H1 (cell line): ENCODE measurements around the gene CFAP44. TPM values are rescaled to one million over a fixed set of nuclear protein-coding genes. Genes with fewer than 3 reads are reported as not detected.

Experiments used
- CTCF ChIA-PET: fragments of 300-600 bp; sonication (Branson Sonifier 250); formaldehyde crosslinking; loops from one replicate; lab custom pipeline; 2021; ENCODE audit not compliant: partially characterized antibody; lab: Charles Lee
- POLR2A ChIA-PET: fragments of 300-600 bp; sonication (Branson Sonifier 250); formaldehyde crosslinking; loops from one replicate; lab custom pipeline; 2021; ENCODE audit warnings: inconsistent platforms; ENCODE audit not compliant: partially characterized antibody; lab: Charles Lee
- DNase-seq, 2 experiments: peaks; one replicate each; pipeline versions ENCODE4 v3.0.0 to v3.0.0-alpha.2; 2010 to 2022; ENCODE audit warnings: low spot score in 2 of 2, low read depth in 1 of 2, mixed read lengths in 1 of 2
- FAIRE-seq: peaks from 2 replicates; lab custom pipeline; 2011; peaks lifted over from hg19 to GRCh38; lab: Jason Lieb, UNC
- H2AFZ ChIP-seq: 2 replicates; pipeline ENCODE4 v1.8.1; 2012; ENCODE audit warnings: low read length, inconsistent platforms
- H2AK5ac ChIP-seq: 2 replicates; pipeline ENCODE4 v1.6.1; 2013; ENCODE audit warnings: low read depth, low read length
- H2BK120ac ChIP-seq: replicated peaks from 2 replicates; pipeline ENCODE3; 2013; ENCODE audit warnings: low read depth, low read length, inconsistent platforms
- H2BK12ac ChIP-seq: 2 replicates; pipeline ENCODE4 v1.6.1; 2013; ENCODE audit warnings: low read depth, low read length
- H2BK15ac ChIP-seq: 2 replicates; pipeline ENCODE4 v1.6.1; 2013; ENCODE audit warnings: low read length
- H2BK20ac ChIP-seq: 2 replicates; pipeline ENCODE4 v1.6.1; 2013; ENCODE audit warnings: low read length
- H2BK5ac ChIP-seq: 2 replicates; pipeline ENCODE4 v1.6.1; 2013; ENCODE audit warnings: low read depth, low read length
- H3K14ac ChIP-seq: 2 replicates; pipeline ENCODE4 v1.6.1; 2013; ENCODE audit warnings: inconsistent platforms; ENCODE audit not compliant: insufficient read length
- H3K18ac ChIP-seq: 2 replicates; pipeline ENCODE4 v1.6.1; 2013; ENCODE audit warnings: low read length; ENCODE audit errors: extremely low read depth
- H3K23ac ChIP-seq: 2 replicates; pipeline ENCODE4 v1.6.1; 2013; ENCODE audit warnings: inconsistent platforms; ENCODE audit not compliant: insufficient read length
- H3K23me2 ChIP-seq: 2 replicates; pipeline ENCODE4 v1.6.1; 2013; ENCODE audit warnings: low read depth, low read length
- H3K27ac ChIP-seq: 2 replicates; pipeline ENCODE4 v1.6.1; 2011; ENCODE audit warnings: low read depth, low read length, inconsistent platforms
- H3K27me3 ChIP-seq, 4 experiments: replicated peaks in 1 of 4; 1 replicate in 1 of 4; 2 replicates in 3 of 4; pipeline versions ENCODE4 v1.6.1 to v1.8.1; 2011 to 2013; ENCODE audit warnings: low read length in 3 of 4, mild to moderate bottlenecking in 3 of 4, inconsistent platforms in 2 of 4, mixed read lengths in 2 of 4, moderate library complexity in 1 of 4; ENCODE audit not compliant: control insufficient read depth in 3 of 4, insufficient read depth in 3 of 4; ENCODE audit errors: extremely low read depth in 1 of 4
- H3K36me3 ChIP-seq, 4 experiments: 2 replicates each; pipeline versions ENCODE4 v1.6.1 to v1.8.1; 2011 to 2013; ENCODE audit warnings: mild to moderate bottlenecking in 4 of 4, low read length in 3 of 4, moderate library complexity in 2 of 4, control low read depth in 1 of 4, inconsistent platforms in 1 of 4; ENCODE audit not compliant: insufficient read depth in 4 of 4, control insufficient read depth in 2 of 4
- H3K4ac ChIP-seq: replicated peaks from 2 replicates; pipeline ENCODE3; 2013; ENCODE audit warnings: low read length, low read depth, mixed read lengths, inconsistent platforms; ENCODE audit not compliant: insufficient read length
- H3K4me1 ChIP-seq, 4 experiments: replicated peaks in 1 of 4; 1 replicate in 1 of 4; 2 replicates in 3 of 4; pipeline versions ENCODE4 v1.6.1 to v1.8.1; 2011 to 2013; ENCODE audit warnings: low read length in 3 of 4, inconsistent platforms in 2 of 4, mixed read lengths in 1 of 4; ENCODE audit not compliant: insufficient read depth in 4 of 4, control insufficient read depth in 3 of 4
- H3K4me2 ChIP-seq, 2 experiments: 2 replicates each; pipeline versions ENCODE4 v1.6.1 to v1.8.1; 2011 to 2013; ENCODE audit warnings: low read depth in 2 of 2, low read length in 2 of 2, control low read depth in 1 of 2, inconsistent platforms in 1 of 2, mild to moderate bottlenecking in 1 of 2; ENCODE audit not compliant: insufficient read depth in 1 of 2
- H3K4me3 ChIP-seq, 4 experiments: fragments of 200-600, 300-600 bp in 1 of 4; sonication (generic), shearing (Covaris generic), sonication (Bioruptor Twin) in 1 of 4; 2 replicates each; pipeline versions ENCODE4 v1.5.1 to v1.8.1; 2011 to 2016; ENCODE audit warnings: low read length in 4 of 4, low read depth in 3 of 4, control low read depth in 2 of 4, inconsistent platforms in 2 of 4, mild to moderate bottlenecking in 2 of 4, mixed read lengths in 1 of 4, moderate library complexity in 1 of 4; ENCODE audit not compliant: insufficient read depth in 2 of 4; ENCODE audit errors: extremely low read depth in 1 of 4
- H3K56ac ChIP-seq: replicated peaks from 2 replicates; pipeline ENCODE3; 2013; ENCODE audit warnings: low read depth, mild to moderate bottlenecking, mixed read lengths, low read length, inconsistent platforms; ENCODE audit not compliant: insufficient read length
- H3K79me1 ChIP-seq: 2 replicates; pipeline ENCODE4 v1.6.1; 2013; ENCODE audit warnings: low read depth, low read length, control low read depth
- H3K79me2 ChIP-seq, 2 experiments: 2 replicates each; pipeline versions ENCODE4 v1.6.1 to v1.8.1; 2012 to 2013; ENCODE audit warnings: low read length in 2 of 2, mild to moderate bottlenecking in 2 of 2, inconsistent platforms in 1 of 2; ENCODE audit not compliant: insufficient read depth in 2 of 2, control insufficient read depth in 1 of 2
- H3K9ac ChIP-seq, 4 experiments: replicated peaks in 1 of 4; 1 replicate in 1 of 4; 2 replicates in 3 of 4; pipeline versions ENCODE4 v1.6.1 to v1.8.1; 2011 to 2013; ENCODE audit warnings: low read depth in 3 of 4, low read length in 3 of 4, control low read depth in 2 of 4, mild to moderate bottlenecking in 2 of 4, moderate library complexity in 2 of 4, inconsistent platforms in 1 of 4; ENCODE audit errors: extremely low read depth in 1 of 4
- H3K9me3 ChIP-seq, 2 experiments: 2 replicates each; pipeline versions ENCODE4 v1.6.1 to v1.8.1; 2012 to 2013; ENCODE audit warnings: mild to moderate bottlenecking in 2 of 2, moderate library complexity in 2 of 2, control low read depth in 1 of 2, inconsistent platforms in 1 of 2, low read depth in 1 of 2, low read length in 1 of 2, mixed read lengths in 1 of 2; ENCODE audit not compliant: insufficient read depth in 2 of 2
- H4K20me1 ChIP-seq, 2 experiments: replicated peaks in 1 of 2; 2 replicates each; pipeline versions ENCODE3 to v1.8.1; 2011 to 2013; ENCODE audit warnings: inconsistent platforms in 2 of 2, low read length in 2 of 2, mild to moderate bottlenecking in 1 of 2; ENCODE audit not compliant: insufficient read depth in 2 of 2, control insufficient read depth in 1 of 2
- H4K5ac ChIP-seq: 2 replicates; pipeline ENCODE4 v1.6.1; 2013; ENCODE audit warnings: low read length, low read depth, mixed read lengths, inconsistent platforms; ENCODE audit not compliant: insufficient read length
- H4K8ac ChIP-seq: 2 replicates; pipeline ENCODE4 v1.8.0; 2013; ENCODE audit warnings: mild to moderate bottlenecking, moderate library complexity, low read length, inconsistent platforms; ENCODE audit not compliant: insufficient read depth; ENCODE audit errors: extremely low read depth
- H4K91ac ChIP-seq: replicated peaks from 2 replicates; pipeline ENCODE3; 2013; ENCODE audit warnings: low read length, mixed read lengths, inconsistent platforms; ENCODE audit not compliant: insufficient read length
- JUND ChIP-seq: IDR thresholded peaks from 2 replicates; pipeline ENCODE4 v1.6.1; 2011; ENCODE audit warnings: mild to moderate bottlenecking, improper control_type of control experiment, low read length
- MAFK ChIP-seq: IDR thresholded peaks from 2 replicates; pipeline ENCODE4 v1.6.1; 2012; ENCODE audit warnings: low read depth, mild to moderate bottlenecking, improper control_type of control experiment, low read length
- WGBS, 2 experiments: shearing (Covaris generic) in 1 of 2; methylation state at CpG; one replicate each; pipeline versions ENCODE4 v1.1.6 to v1.1.7; 2013 to 2015; ENCODE audit warnings: low lambda C conversion rate in 2 of 2, mixed read lengths in 2 of 2, inconsistent platforms in 1 of 2, low coverage in 1 of 2, missing lambda C conversion rate in 1 of 2; ENCODE audit not compliant: insufficient replicate concordance in 2 of 2, insufficient coverage in 1 of 2, insufficient read length in 1 of 2; ENCODE audit errors: extremely low coverage in 1 of 2, missing lambda C conversion rate in 1 of 2; 5-methylcytosine and 5-hydroxymethylcytosine counted together
- microRNA-seq, 2 experiments: library from miRNA; unstranded; fragments of <30 nt; microRNA quantifications; one replicate each; pipeline versions ENCODE4 to v1.2.0, GENCODE V29; 2016 to 2020; ENCODE audit warnings: borderline microRNAs expressed in 2 of 2, borderline number of aligned reads in 2 of 2, borderline replicate concordance in 1 of 2
- polyA plus RNA-seq, 7 experiments: library from polyadenylated mRNA; depleted of rRNA in 3 of 7; stranded (reverse) in 5 of 7; unstranded in 2 of 7; fragments of >200 nt in 5 of 7; fragments of 200-250 nt in 2 of 7; gene quantifications; 1 replicate in 5 of 7; 2 replicates in 1 of 7; 4 replicates in 1 of 7; pipeline versions ENCODE4 v1.2.1 to v1.2.3, GENCODE V29; 2011 to 2013; ENCODE audit warnings: missing spikeins in 2 of 7, mixed read lengths in 2 of 7
- small RNA-seq: library from polyadenylated mRNA; stranded (forward); fragments of <200 nt; extraction: miRNeasy Mini kit (QIAGEN cat#:217004); gene quantifications from one replicate; pipeline ENCODE3, GENCODE V24; 2013; ENCODE audit not compliant: insufficient read depth
- total RNA-seq: library from RNA; stranded (reverse); fragmentation: NEBNext Ultra II Directional; extraction: Animal tissue kit (Norgen Biotek cat#: 25700); gene quantifications from 2 replicates; pipeline ENCODE4 v1.2.1, GENCODE V29; 2021

The CFAP44 gene
- total and polyA plus RNA-seq, 2 of the 8 experiments (the other 6 are each of a cell fraction or from before 2014, with no cell fraction given), result 0.45 to 0.60 TPM

DNA sequence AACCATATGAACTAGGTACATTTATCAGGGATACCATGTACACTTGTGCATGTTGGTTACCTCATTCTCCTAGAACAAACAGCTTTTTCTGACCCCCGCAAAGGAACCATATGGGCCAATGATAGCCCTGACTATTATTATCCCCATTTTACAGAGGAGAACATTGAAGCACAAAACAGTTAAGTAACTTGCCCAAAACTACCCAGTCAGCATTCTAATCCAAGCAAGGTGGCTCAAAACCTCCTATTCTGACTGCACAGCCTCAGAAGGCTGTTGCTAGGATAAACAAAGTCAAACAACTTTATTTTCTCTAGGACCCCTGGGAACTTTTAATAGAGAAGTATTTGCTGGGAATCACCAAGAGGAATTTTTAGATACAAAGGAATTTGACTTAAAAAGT lies 36.7 kb downstream of the CFAP44 start:
- Histone ChIP-seq H2AK5ac (no peak overlapping the region), H2AFZ (no peak overlapping the region), H3K4me1 (no peaks in the 10 kb centered on the region), H3K4ac (no peak overlapping the region), H3K79me1 (no peaks in the 10 kb centered on the region), H3K79me2 (no peaks in the 10 kb centered on the region), H3K23ac (no peak overlapping the region), H2BK120ac (no peak overlapping the region), H2BK12ac (no peak overlapping the region), H2BK5ac (no peak overlapping the region), H4K5ac (no peak overlapping the region), H3K9ac (no peak overlapping the region), H2BK20ac (no peak overlapping the region), H4K91ac (no peak overlapping the region), H3K9me3 (no peaks in the 10 kb centered on the region), H3K27ac (no peak overlapping the region), H2BK15ac (no peak overlapping the region), H3K4me3 (no peak overlapping the region), H3K4me2 (no peak overlapping the region), H3K27me3 (no peaks in the 10 kb centered on the region), H3K36me3 (no peaks in the 10 kb centered on the region), H3K18ac (no peak overlapping the region), H3K23me2 (no peaks in the 10 kb centered on the region), H4K20me1 (no peaks in the 10 kb centered on the region), H3K14ac (no peak overlapping the region), H3K56ac (no peak overlapping the region), H4K8ac (no peak overlapping the region)
- ChIA-PET CTCF (no interaction called here), POLR2A (no interaction called here)
- DNase-seq (no peak), FAIRE-seq (no peak)
- WGBS, 2 experiments, result 96% methylated on average over 1 of the region's 1 CpG; no CpG with 5 or more reads in 1 of the 2 experiments
- 0 out of 2 replicates have a peak, but pooled peaks have one; percentile 27 for TF ChIP-seq MAFK
- TF ChIP-seq JUND, result no peak

Small RNAs within 50 kb of the gene (microRNA-seq; reads per million reads assigned to microRNA genes)
- gene MIR8076, result 0 reads per million in 2 experiments

Small RNAs within 50 kb of the gene (small RNA-seq; reads per million reads assigned to genes)
- gene MIR8076, result not detected

Other genes with a start within 250 kb of the CFAP44 start
- gene BOC, start 229.9 kb downstream of the CFAP44 start, total RNA-seq, result 6.0 and 6.9 TPM in 2 replicates
- 9.3 and 10.6 TPM in 2 replicates for gene BOC, start 229.9 kb downstream of the CFAP44 start, polyA plus RNA-seq (2011; rRNA removed)
- 14.7 and 19.1 TPM in 2 replicates for gene SPICE1, start 73.7 kb upstream of the CFAP44 start, total RNA-seq
- 1.9 and 2.7 TPM in 2 replicates for gene SPICE1, start 73.7 kb upstream of the CFAP44 start, polyA plus RNA-seq (2011; rRNA removed)
- not detected in 2 replicates for gene SIDT1, start 91.1 kb upstream of the CFAP44 start, total RNA-seq
- 0.03 and 0.06 TPM in 2 replicates for gene SIDT1, start 91.1 kb upstream of the CFAP44 start, polyA plus RNA-seq (2011; rRNA removed)